Measurements from ENCODE around the gene RCL1.

RCL1 gene

DNA sequence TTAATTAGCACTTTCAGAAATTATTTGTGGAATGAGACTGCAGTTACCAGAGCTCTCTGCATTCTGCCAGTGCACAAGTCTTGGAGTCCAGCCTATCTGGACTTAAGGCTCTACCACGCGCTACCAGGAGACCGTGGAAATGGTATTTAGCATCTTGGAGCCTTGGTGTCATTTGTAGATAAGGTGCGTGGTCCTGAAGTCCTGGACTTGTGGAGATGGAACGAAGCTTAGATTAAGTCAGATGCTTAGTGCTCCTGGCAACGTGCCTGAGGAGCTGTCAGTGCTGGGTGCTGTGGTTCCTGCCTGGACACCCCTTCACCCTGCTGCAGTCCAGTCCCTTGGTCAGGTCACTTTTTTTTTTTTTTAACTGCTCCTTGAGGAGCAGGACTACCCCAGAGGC lies 59.7 kb downstream of the RCL1 start:
- TF ChIP-seq, protein P1, sequence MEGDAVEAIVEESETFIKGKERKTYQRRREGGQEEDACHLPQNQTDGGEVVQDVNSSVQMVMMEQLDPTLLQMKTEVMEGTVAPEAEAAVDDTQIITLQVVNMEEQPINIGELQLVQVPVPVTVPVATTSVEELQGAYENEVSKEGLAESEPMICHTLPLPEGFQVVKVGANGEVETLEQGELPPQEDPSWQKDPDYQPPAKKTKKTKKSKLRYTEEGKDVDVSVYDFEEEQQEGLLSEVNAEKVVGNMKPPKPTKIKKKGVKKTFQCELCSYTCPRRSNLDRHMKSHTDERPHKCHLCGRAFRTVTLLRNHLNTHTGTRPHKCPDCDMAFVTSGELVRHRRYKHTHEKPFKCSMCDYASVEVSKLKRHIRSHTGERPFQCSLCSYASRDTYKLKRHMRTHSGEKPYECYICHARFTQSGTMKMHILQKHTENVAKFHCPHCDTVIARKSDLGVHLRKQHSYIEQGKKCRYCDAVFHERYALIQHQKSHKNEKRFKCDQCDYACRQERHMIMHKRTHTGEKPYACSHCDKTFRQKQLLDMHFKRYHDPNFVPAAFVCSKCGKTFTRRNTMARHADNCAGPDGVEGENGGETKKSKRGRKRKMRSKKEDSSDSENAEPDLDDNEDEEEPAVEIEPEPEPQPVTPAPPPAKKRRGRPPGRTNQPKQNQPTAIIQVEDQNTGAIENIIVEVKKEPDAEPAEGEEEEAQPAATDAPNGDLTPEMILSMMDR (IDR thresholded peaks at IDR 0.05; ENCODE audit: low read length, missing control alignments), result no peak
- H3K4me3 ChIP-seq (replicated peaks; ENCODE audit: low read depth, low read length), result no peak overlapping the region
- DNase-seq (ENCODE audit: low read depth), result no peak

DNA sequence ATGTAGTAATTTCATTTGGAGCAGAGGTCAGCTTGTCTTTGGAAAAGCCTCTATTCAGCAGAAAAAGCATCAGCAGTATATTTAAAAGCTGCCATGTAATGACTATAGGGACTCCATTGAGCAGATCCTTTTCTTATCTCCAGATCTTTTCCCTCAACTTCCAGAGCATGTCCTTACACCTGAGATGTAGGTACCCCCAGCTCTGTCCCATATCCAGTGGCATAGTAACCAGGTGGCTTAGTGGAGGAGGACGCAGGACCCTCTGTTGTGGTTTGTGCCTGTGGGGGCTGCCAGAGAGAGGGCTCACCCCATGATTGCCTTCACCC lies 61.5 kb downstream of the RCL1 start:
- TF ChIP-seq, protein P1 (IDR thresholded peaks at IDR 0.05; ENCODE audit: low read length, missing control alignments), result no peak
- DNase-seq (ENCODE audit: low read depth), result no peak
- H3K4me3 ChIP-seq (replicated peaks; ENCODE audit: low read depth, low read length), result no peak overlapping the region

DNA sequence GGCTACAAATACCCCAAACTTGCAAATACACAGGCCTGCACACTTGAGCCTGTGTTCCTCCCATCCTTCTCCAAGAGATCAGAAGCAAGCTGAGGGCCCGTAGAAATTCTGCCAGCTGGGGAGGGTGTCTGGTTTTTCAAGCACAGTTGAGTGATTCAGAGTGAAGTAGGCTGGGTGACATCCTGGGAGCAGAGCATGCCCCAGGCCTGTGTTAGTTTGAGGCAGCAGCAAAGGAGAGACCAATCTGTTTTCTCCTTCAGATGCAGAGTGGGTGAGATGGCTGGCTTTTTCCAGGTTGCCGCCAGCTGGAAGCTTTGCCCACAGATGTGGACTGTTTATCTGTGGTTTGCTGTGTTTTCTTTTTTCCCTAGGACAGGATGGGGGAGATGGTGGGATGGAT lies 63.1 kb downstream of the RCL1 start:
- TF ChIP-seq, protein P1 (IDR thresholded peaks at IDR 0.05; ENCODE audit: low read length, missing control alignments), result no peak
- no peak for DNase-seq (ENCODE audit: low read depth)
- no peak overlapping the region for H3K4me3 ChIP-seq (replicated peaks; ENCODE audit: low read depth, low read length)

DNA sequence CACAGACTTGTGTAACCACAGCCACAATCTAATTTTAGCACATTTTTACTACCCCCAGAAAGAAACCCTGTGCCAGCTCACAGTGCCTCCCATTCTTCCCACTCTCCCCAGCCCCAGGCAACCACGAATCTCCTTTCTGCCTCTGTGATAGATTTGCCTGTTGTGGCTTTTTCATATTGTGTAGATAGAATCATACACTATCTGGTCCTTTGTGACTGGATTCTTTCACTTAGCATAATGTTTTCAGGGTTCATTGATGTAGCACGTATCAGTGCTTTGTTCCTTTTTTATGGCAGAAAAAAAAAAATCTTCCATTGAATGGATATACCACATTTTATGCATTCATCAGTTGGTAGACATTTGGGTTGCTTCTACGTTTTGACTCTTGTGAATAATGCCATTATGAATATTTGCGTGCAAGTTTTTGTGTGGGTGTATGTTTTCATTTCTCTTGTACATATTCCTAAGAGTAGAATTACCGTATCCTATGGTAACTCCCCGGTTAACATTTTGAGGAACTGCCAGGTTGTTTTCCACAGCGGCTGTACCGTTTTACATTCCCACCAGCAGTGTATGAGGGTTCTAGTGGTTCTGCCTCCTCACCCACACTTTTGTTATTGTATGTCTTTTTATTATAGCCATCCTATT lies 64.5 kb downstream of the RCL1 start:
- H3K4me3 ChIP-seq (replicated peaks; ENCODE audit: low read depth, low read length), result no peak overlapping the region
- DNase-seq (ENCODE audit: low read depth), result no peak
- TF ChIP-seq, protein P1 (IDR thresholded peaks at IDR 0.05; ENCODE audit: low read length, missing control alignments), result no peak

DNA sequence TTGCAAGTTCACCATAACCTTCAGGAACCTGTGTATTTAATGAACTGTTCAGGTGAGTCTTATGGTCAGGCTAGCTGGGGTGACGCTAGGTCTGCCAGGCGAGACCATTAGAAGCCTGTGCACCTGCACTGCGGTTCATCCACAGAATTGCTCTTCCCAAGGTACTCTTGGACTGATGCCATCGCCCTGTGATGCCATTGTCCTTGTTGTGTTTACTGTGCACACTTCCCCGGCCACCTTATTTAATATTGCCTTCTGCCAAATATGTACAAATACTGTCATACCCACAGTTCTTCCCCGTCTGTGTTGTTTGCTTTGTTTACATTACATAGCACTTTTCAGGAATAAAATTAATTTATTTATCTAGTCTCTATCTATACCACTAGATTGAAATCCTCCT lies 66.3 kb downstream of the RCL1 start:
- TF ChIP-seq, protein P1 (IDR thresholded peaks at IDR 0.05; ENCODE audit: low read length, missing control alignments), result no peak
- H3K4me3 ChIP-seq (replicated peaks; ENCODE audit: low read depth, low read length), result no peak overlapping the region
- DNase-seq (ENCODE audit: low read depth), result no peak

DNA sequence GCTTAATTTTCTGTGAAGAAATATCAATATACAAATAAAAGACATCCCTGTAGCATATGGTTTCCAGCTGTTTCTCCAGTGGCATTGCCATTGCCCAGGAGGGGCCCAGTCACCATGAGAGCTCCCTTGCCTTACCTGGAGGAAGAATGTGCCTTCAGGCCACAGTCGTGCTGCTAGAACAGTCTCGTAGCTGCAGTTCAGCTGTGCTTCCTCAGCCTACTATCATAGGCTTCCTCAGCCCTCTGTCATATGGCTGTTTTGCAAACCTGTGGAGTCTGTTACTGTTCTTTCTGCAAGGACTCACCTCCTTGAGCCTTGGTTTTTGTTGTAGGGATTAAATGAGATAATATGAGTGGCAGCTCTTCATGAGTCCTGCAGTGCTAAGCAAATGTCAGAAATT lies 67.6 kb downstream of the RCL1 start:
- DNase-seq (ENCODE audit: low read depth), result no peak
- H3K4me3 ChIP-seq (replicated peaks; ENCODE audit: low read depth, low read length), result no peak overlapping the region
- TF ChIP-seq, protein P1 (IDR thresholded peaks at IDR 0.05; ENCODE audit: low read length, missing control alignments), result no peak

DNA sequence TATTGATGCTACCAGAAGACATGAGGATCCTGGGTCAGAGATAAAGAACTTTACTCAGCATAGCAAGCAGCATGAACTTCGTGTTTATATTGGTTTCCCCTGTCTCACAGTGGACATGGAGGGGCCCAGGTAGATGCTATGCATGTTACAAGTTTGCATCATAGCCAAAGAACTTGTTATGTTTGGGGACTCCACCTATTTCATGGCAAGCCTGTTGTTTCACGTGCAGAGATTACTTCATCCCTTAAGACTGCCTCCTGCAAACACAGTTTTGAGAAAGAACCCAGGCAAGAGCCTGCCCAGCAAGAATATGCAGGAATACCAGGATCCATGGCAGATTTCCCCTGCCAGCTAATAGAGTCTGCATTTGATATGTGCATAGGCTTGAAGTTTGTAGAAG lies 68.4 kb downstream of the RCL1 start:
- DNase-seq (ENCODE audit: low read depth), result no peak
- TF ChIP-seq, protein P1 (IDR thresholded peaks at IDR 0.05; ENCODE audit: low read length, missing control alignments), result no peak
- H3K4me3 ChIP-seq (replicated peaks; ENCODE audit: low read depth, low read length), result no peak overlapping the region
